HepG2 (cell line): Measurements from ENCODE around the gene WDR27. TPM values are rescaled to one million over a fixed set of nuclear protein-coding genes. Genes with fewer than 3 reads are reported as not detected.

Experiments
- BRF2 ChIP-seq: sonication (generic); formaldehyde crosslinking; IDR thresholded peaks from 2 replicates; pipeline ENCODE4 v1.8.1; 2022; ENCODE audit warnings: mild to moderate bottlenecking, missing genetic modification reagents
- CBFB ChIP-seq: sonication (generic); formaldehyde crosslinking; IDR thresholded peaks from 2 replicates; pipeline ENCODE4 v1.4.0; 2020; ENCODE audit warnings: missing genetic modification reagents
- GATA4 ChIP-seq: sonication (generic); IDR thresholded peaks from 2 replicates; pipeline ENCODE4 v1.6.1; 2016; ENCODE audit warnings: antibody characterized with exemption, low read depth, borderline replicate concordance
- KLF12 ChIP-seq: sonication (generic); formaldehyde crosslinking; IDR thresholded peaks from 2 replicates; pipeline ENCODE4 v1.4.0; 2020; ENCODE audit warnings: missing genetic modification reagents, borderline replicate concordance
- KMT2B ChIP-seq: IDR thresholded peaks from 2 replicates; pipeline ENCODE4 v1.6.1; 2016; ENCODE audit warnings: missing genetic modification reagents, missing compliant biosample characterization
- MIER2 ChIP-seq: IDR thresholded peaks from 2 replicates; pipeline ENCODE4 v1.6.1; 2016; ENCODE audit warnings: missing biosample characterization, missing genetic modification reagents
- MXD3 ChIP-seq: IDR thresholded peaks from 2 replicates; pipeline ENCODE4 v1.6.1; 2016; ENCODE audit warnings: mild to moderate bottlenecking, missing biosample characterization, missing genetic modification reagents
- RBFOX2 ChIP-seq: fragments of 200-400 bp; formaldehyde crosslinking; IDR thresholded peaks from 2 replicates; pipeline ENCODE4 v1.6.1; 2017; ENCODE audit warnings: low read depth, mild to moderate bottlenecking, low read length
- SOX13 ChIP-seq, 3 experiments: fragments of 450-650 bp in 1 of 3; sonication (generic) in 1 of 3; formaldehyde crosslinking in 1 of 3; IDR thresholded peaks in 2 of 3; conservative IDR thresholded peaks in 1 of 3; 2 replicates each; pipeline versions ENCODE4 v1.5.0 to v1.6.1; 2016 to 2020; ENCODE audit warnings: antibody characterized with exemption in 1 of 3, mild to moderate bottlenecking in 1 of 3, missing compliant biosample characterization in 1 of 3, missing genetic modification reagents in 1 of 3, moderate library complexity in 1 of 3
- SP1 ChIP-seq, 2 experiments: fragments of 450-650 bp in 1 of 2; sonication (generic) in 1 of 2; formaldehyde crosslinking in 1 of 2; IDR thresholded peaks; 2 replicates each; pipeline versions ENCODE4 v1.4.0 to v1.6.1; 2016 to 2020; ENCODE audit warnings: missing genetic modification reagents in 1 of 2
- SRY ChIP-seq: sonication (generic); formaldehyde crosslinking; IDR thresholded peaks from 2 replicates; pipeline ENCODE4 v1.8.0; 2022; ENCODE audit warnings: mild to moderate bottlenecking, missing genetic modification reagents
- ZBTB7A ChIP-seq: sonication (generic); formaldehyde crosslinking; IDR thresholded peaks from 2 replicates; pipeline ENCODE4 v1.8.0; 2022; ENCODE audit warnings: mild to moderate bottlenecking, missing genetic modification reagents
- ZFYVE20 ChIP-seq: sonication (generic); formaldehyde crosslinking; IDR thresholded peaks from 2 replicates; pipeline ENCODE4 v1.8.0; 2023; ENCODE audit warnings: low read depth, mild to moderate bottlenecking, moderate library complexity, missing genetic modification reagents, borderline replicate concordance
- ZNF251 ChIP-seq: sonication (generic); formaldehyde crosslinking; IDR thresholded peaks from 2 replicates; pipeline ENCODE4 v1.9.0; 2021; ENCODE audit warnings: mild to moderate bottlenecking, missing genetic modification reagents
- ZNF256 ChIP-seq: sonication (generic); formaldehyde crosslinking; conservative IDR thresholded peaks from 2 replicates; pipeline ENCODE4 v1.4.0; 2020; ENCODE audit warnings: missing genetic modification reagents
- ZNF383 ChIP-seq: sonication (generic); formaldehyde crosslinking; IDR thresholded peaks from 2 replicates; pipeline ENCODE4 v1.4.0; 2020; ENCODE audit warnings: missing genetic modification reagents, mild to moderate bottlenecking, borderline replicate concordance
- ZNF589 ChIP-seq: sonication (generic); formaldehyde crosslinking; conservative IDR thresholded peaks from 2 replicates; pipeline ENCODE4 v1.8.0; 2022; ENCODE audit warnings: mild to moderate bottlenecking, moderate library complexity, missing genetic modification reagents
- polyA plus RNA-seq, 8 experiments: library from polyadenylated mRNA; depleted of rRNA in 3 of 8; stranded (reverse) in 7 of 8; unstranded in 1 of 8; fragments of >200 nt; fragmentation: Illumina TruSeq in 4 of 8; extraction: Trizol in 4 of 8; gene quantifications; 2 replicates each; pipeline versions ENCODE4 v1.2.1 to v1.2.3, GENCODE V29; 2011 to 2016; ENCODE audit warnings: low read depth in 4 of 8, missing spikeins in 1 of 8, mixed read lengths in 1 of 8; ENCODE audit not compliant: insufficient read depth in 1 of 8
- total RNA-seq, 5 experiments: library from RNA; depleted of rRNA; stranded (reverse); fragments of >200 nt; fragmentation: Illumina TruSeq; extraction: Trizol; gene quantifications; 2 replicates each; pipeline ENCODE4 v1.2.3, GENCODE V29; 2016; ENCODE audit warnings: low read depth in 1 of 5
- TF ChIP-seq, protein P1 (sequence below): sonication (generic); formaldehyde crosslinking; IDR thresholded peaks from 2 replicates; pipeline ENCODE4 v1.4.0; 2020; ENCODE audit warnings: missing genetic modification reagents, borderline replicate concordance
- TF ChIP-seq, protein P2 (sequence below): sonication (generic); formaldehyde crosslinking; IDR thresholded peaks from 2 replicates; pipeline ENCODE4 v1.4.0; 2020; ENCODE audit warnings: missing genetic modification reagents, borderline replicate concordance

Gene WDR27
- total and polyA plus RNA-seq, 2 of the 13 experiments (the other 11 are each of a cell fraction or from before 2014, with no cell fraction given) = 34.1 to 80.3 TPM

GRCh38 chr6:169725125-169726048 lies 23.6 kb upstream of the WDR27 start (continued):
- TF ChIP-seq, protein P1, sequence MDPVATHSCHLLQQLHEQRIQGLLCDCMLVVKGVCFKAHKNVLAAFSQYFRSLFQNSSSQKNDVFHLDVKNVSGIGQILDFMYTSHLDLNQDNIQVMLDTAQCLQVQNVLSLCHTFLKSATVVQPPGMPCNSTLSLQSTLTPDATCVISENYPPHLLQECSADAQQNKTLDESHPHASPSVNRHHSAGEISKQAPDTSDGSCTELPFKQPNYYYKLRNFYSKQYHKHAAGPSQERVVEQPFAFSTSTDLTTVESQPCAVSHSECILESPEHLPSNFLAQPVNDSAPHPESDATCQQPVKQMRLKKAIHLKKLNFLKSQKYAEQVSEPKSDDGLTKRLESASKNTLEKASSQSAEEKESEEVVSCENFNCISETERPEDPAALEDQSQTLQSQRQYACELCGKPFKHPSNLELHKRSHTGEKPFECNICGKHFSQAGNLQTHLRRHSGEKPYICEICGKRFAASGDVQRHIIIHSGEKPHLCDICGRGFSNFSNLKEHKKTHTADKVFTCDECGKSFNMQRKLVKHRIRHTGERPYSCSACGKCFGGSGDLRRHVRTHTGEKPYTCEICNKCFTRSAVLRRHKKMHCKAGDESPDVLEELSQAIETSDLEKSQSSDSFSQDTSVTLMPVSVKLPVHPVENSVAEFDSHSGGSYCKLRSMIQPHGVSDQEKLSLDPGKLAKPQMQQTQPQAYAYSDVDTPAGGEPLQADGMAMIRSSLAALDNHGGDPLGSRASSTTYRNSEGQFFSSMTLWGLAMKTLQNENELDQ (CRISPR knock-in tag) = no peak
- TF ChIP-seq ZNF251 (CRISPR knock-in tag) (no peak), ZNF256 (CRISPR knock-in tag) (no peak), ZNF589 (CRISPR knock-in tag) (no peak), BRF2 (CRISPR knock-in tag) (no peak), KMT2B (CRISPR knock-in tag) (no peak), ZFYVE20 (CRISPR knock-in tag) (no peak; the same call in 1 of the 2 replicates), ZNF383 (CRISPR knock-in tag) (no peak), MIER2 (CRISPR knock-in tag) (peak; percentile 74; the same call in 1 of the 2 replicates), GATA4 (no peak; the same call in 1 of the 2 replicates), CBFB (CRISPR knock-in tag) (0 out of 2 replicates have a peak, but pooled peaks have one; percentile 67), SRY (no peak; the same call in none of the 2 replicates), MXD3 (CRISPR knock-in tag) (0 out of 2 replicates have a peak, but pooled peaks have one; percentile 71), SOX13 (IDR thresholded peaks at IDR 0.05) (peak; percentile 92), SOX13 (CRISPR knock-in tag; conservative IDR thresholded peaks at IDR 0.05 in 1 of 2, IDR thresholded peaks at IDR 0.05 in 1 of 2) (peak in 1 of 2 experiments; percentile 99; a peak in 2 of 4 replicates), SP1 (IDR thresholded peaks at IDR 0.05) (no peak), SP1 (CRISPR knock-in tag; IDR thresholded peaks at IDR 0.05) (no peak; the same call in none of the 2 replicates), ZBTB7A (CRISPR knock-in tag) (0 out of 2 replicates have a peak, but pooled peaks have one; percentile 25), RBFOX2 (no peak), KLF12 (CRISPR knock-in tag) (no peak)
- TF ChIP-seq, protein P2, sequence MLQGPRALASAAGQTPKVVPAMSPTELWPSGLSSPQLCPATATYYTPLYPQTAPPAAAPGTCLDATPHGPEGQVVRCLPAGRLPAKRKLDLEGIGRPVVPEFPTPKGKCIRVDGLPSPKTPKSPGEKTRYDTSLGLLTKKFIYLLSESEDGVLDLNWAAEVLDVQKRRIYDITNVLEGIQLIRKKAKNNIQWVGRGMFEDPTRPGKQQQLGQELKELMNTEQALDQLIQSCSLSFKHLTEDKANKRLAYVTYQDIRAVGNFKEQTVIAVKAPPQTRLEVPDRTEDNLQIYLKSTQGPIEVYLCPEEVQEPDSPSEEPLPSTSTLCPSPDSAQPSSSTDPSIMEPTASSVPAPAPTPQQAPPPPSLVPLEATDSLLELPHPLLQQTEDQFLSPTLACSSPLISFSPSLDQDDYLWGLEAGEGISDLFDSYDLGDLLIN = no peak
